Measurements from ENCODE around the gene PAN3.

Gene PAN3

GRCh38 chr13:28286263-28286662 is 147.9 kb downstream of the PAN3 start:
- TF ChIP-seq MYC (IDR thresholded peaks at IDR 0.05; ENCODE audit: low read depth, low read length) = no peak
- no peak for TF ChIP-seq CTCF (IDR thresholded peaks at IDR 0.05; ENCODE audit: low read depth, low read length)
- no peak for TF ChIP-seq POLR2A (IDR thresholded peaks at IDR 0.05; ENCODE audit: extremely low read depth, insufficient read length)
- TF ChIP-seq MAX (IDR thresholded peaks at IDR 0.05; ENCODE audit: low read depth, low read length) = no peak
- H3K4me3 ChIP-seq (ENCODE audit: low read depth, low read length) = no peak overlapping the region
- no peak for DNase-seq (ENCODE audit: low read depth)

- TF ChIP-seq CTCF (IDR thresholded peaks at IDR 0.05; ENCODE audit: low read depth, low read length) (no peak), POLR2A (IDR thresholded peaks at IDR 0.05; ENCODE audit: extremely low read depth, insufficient read length) (no peak), MAX (IDR thresholded peaks at IDR 0.05; ENCODE audit: low read depth, low read length) (no peak), MYC (IDR thresholded peaks at IDR 0.05; ENCODE audit: low read depth, low read length) (no peak)
- no peak overlapping the region for H3K4me3 ChIP-seq (ENCODE audit: low read depth, low read length)
- DNase-seq (ENCODE audit: low read depth) = no peak
These were observed 159.0 kb downstream of the PAN3 start for GRCh38 chr13:28297341-28297740.

- TF ChIP-seq MYC (IDR thresholded peaks at IDR 0.05; ENCODE audit: low read depth, low read length) (no peak), CTCF (IDR thresholded peaks at IDR 0.05; ENCODE audit: low read depth, low read length) (no peak), POLR2A (IDR thresholded peaks at IDR 0.05; ENCODE audit: extremely low read depth, insufficient read length) (no peak), MAX (IDR thresholded peaks at IDR 0.05; ENCODE audit: low read depth, low read length) (no peak)
- no peak overlapping the region for H3K4me3 ChIP-seq (ENCODE audit: low read depth, low read length)
- no peak for DNase-seq (ENCODE audit: low read depth)
These were observed 161.6 kb downstream of the PAN3 start for GRCh38 chr13:28299916-28300315.

- DNase-seq (ENCODE audit: low read depth) = no peak
- no peak for TF ChIP-seq CTCF (IDR thresholded peaks at IDR 0.05; ENCODE audit: low read depth, low read length)
- no peak for TF ChIP-seq MAX (IDR thresholded peaks at IDR 0.05; ENCODE audit: low read depth, low read length)
- TF ChIP-seq POLR2A (IDR thresholded peaks at IDR 0.05; ENCODE audit: extremely low read depth, insufficient read length) = no peak
- TF ChIP-seq MYC (IDR thresholded peaks at IDR 0.05; ENCODE audit: low read depth, low read length) = no peak
- no peak overlapping the region for H3K4me3 ChIP-seq (ENCODE audit: low read depth, low read length)
These were observed 163.5 kb downstream of the PAN3 start for GRCh38 chr13:28301839-28302238.

GRCh38 chr13:28306325-28306724 is 168.0 kb downstream of the PAN3 start:
- H3K4me3 ChIP-seq (ENCODE audit: low read depth, low read length) = no peak overlapping the region
- DNase-seq (ENCODE audit: low read depth) = peak; percentile 67
- no peak for TF ChIP-seq MYC (IDR thresholded peaks at IDR 0.05; ENCODE audit: low read depth, low read length)
- no peak for TF ChIP-seq CTCF (IDR thresholded peaks at IDR 0.05; ENCODE audit: low read depth, low read length)
- TF ChIP-seq MAX (IDR thresholded peaks at IDR 0.05; ENCODE audit: low read depth, low read length) = no peak
- no peak for TF ChIP-seq POLR2A (IDR thresholded peaks at IDR 0.05; ENCODE audit: extremely low read depth, insufficient read length)

- no peak overlapping the region for H3K4me3 ChIP-seq (ENCODE audit: low read depth, low read length)
- TF ChIP-seq POLR2A (IDR thresholded peaks at IDR 0.05; ENCODE audit: extremely low read depth, insufficient read length) (no peak), CTCF (IDR thresholded peaks at IDR 0.05; ENCODE audit: low read depth, low read length) (peak; percentile 52)
- DNase-seq (ENCODE audit: low read depth) = peak; percentile 70
These were observed 175.2 kb downstream of the PAN3 start for GRCh38 chr13:28313579-28313978.
